HEK293 (cell line): ENCODE results near the gene RETN.
A peak's percentile ranks its signal among the peaks of the same experiment; 100 is the strongest.

Experiments used
- CTCF ChIA-PET: fragments of 350-600 bp; formaldehyde crosslinking; extraction: SDS; loops from one replicate; lab custom pipeline; 2021; ENCODE audit warnings: antibody characterized with exemption; lab: Yijun Ruan, JAX
- POLR2A ChIA-PET: fragments of 300-600 bp; formaldehyde crosslinking; extraction: SDS; loops from one replicate; lab custom pipeline; 2020; ENCODE audit warnings: antibody characterized with exemption, inconsistent platforms; lab: Yijun Ruan, JAX
- H3K27ac ChIP-seq: fragments of 200-500 bp; sonication (Bioruptor generic); 2 replicates; pipeline ENCODE4 v1.5.1; 2014; ENCODE audit warnings: low read depth, low read length, control low read depth, inconsistent platforms; ENCODE audit errors: extremely low read depth
- H3K36me3 ChIP-seq, 2 experiments: fragments of 200-500 bp in 1 of 2; sonication (Bioruptor generic) in 1 of 2; 1 replicate in 1 of 2; 2 replicates in 1 of 2; pipeline ENCODE4 v1.5.1; 2014 to 2017; ENCODE audit warnings: inconsistent platforms in 2 of 2, low read length in 2 of 2; ENCODE audit not compliant: control insufficient read depth in 2 of 2, insufficient read depth in 1 of 2
- H3K4me1 ChIP-seq: fragments of 200-500 bp; sonication (Bioruptor generic); 2 replicates; pipeline ENCODE4 v1.5.1; 2014; ENCODE audit warnings: mild to moderate bottlenecking, low read length, inconsistent platforms; ENCODE audit not compliant: control insufficient read depth, insufficient read depth
- H3K4me3 ChIP-seq: 2 replicates; pipeline ENCODE4 v1.5.1; 2011; ENCODE audit warnings: low read depth, mild to moderate bottlenecking, control low read depth, low read length, moderate library complexity
- H3K9me3 ChIP-seq: fragments of 200-500 bp; sonication (Bioruptor generic); 2 replicates; pipeline ENCODE4 v1.5.1; 2014; ENCODE audit warnings: low read depth, low read length, inconsistent platforms; ENCODE audit not compliant: control insufficient read depth, insufficient read depth
- CTCF ChIP-seq: fragments of 450-650 bp; formaldehyde crosslinking; IDR thresholded peaks from 2 replicates; pipeline ENCODE4 v1.5.1; 2016; ENCODE audit warnings: missing biosample characterization, missing genetic modification characterization
- EGR2 ChIP-seq: fragments of 450-650 bp; formaldehyde crosslinking; IDR thresholded peaks from 2 replicates; pipeline ENCODE4 v1.5.1; 2016; ENCODE audit warnings: low read depth, missing biosample characterization, missing genetic modification characterization
- REPIN1 ChIP-seq: fragments of 450-650 bp; formaldehyde crosslinking; IDR thresholded peaks from 2 replicates; pipeline ENCODE4 v1.5.1; 2017; ENCODE audit warnings: missing biosample characterization, missing genetic modification characterization, low read depth
- ZFHX2 ChIP-seq: fragments of 450-650 bp; formaldehyde crosslinking; conservative IDR thresholded peaks from 2 replicates; pipeline ENCODE4 v1.5.1; 2016; ENCODE audit warnings: missing biosample characterization, missing genetic modification characterization
- ZNF133 ChIP-seq: fragments of 450-650 bp; formaldehyde crosslinking; IDR thresholded peaks from 2 replicates; pipeline ENCODE4 v1.5.1; 2016; ENCODE audit warnings: missing biosample characterization, missing genetic modification characterization
- ZNF140 ChIP-seq: fragments of 450-650 bp; formaldehyde crosslinking; IDR thresholded peaks from 2 replicates; pipeline ENCODE4 v1.5.1; 2016; ENCODE audit warnings: missing biosample characterization, missing genetic modification characterization
- ZNF18 ChIP-seq: fragments of 450-650 bp; formaldehyde crosslinking; IDR thresholded peaks from 2 replicates; pipeline ENCODE4 v1.5.1; 2016; ENCODE audit warnings: missing biosample characterization, missing genetic modification characterization
- ZNF223 ChIP-seq: fragments of 450-650 bp; formaldehyde crosslinking; IDR thresholded peaks from 2 replicates; pipeline ENCODE4 v1.5.1; 2016; ENCODE audit warnings: missing biosample characterization, missing genetic modification characterization
- ZNF274 ChIP-seq, 2 experiments: fragments of 200-500 bp in 1 of 2; fragments of 450-650 bp in 1 of 2; sonication (Bioruptor generic) in 1 of 2; formaldehyde crosslinking in 1 of 2; IDR thresholded peaks; 2 replicates each; pipeline versions ENCODE4 v1.5.1 to v1.6.1; 2014 to 2016; ENCODE audit warnings: borderline replicate concordance in 1 of 2, inconsistent platforms in 1 of 2, low read length in 1 of 2, missing biosample characterization in 1 of 2, missing genetic modification characterization in 1 of 2
- ZNF514 ChIP-seq: fragments of 450-650 bp; formaldehyde crosslinking; IDR thresholded peaks from 2 replicates; pipeline ENCODE4 v1.5.1; 2016; ENCODE audit warnings: missing biosample characterization, missing genetic modification characterization
- ZNF530 ChIP-seq: fragments of 450-650 bp; formaldehyde crosslinking; IDR thresholded peaks from 2 replicates; pipeline ENCODE4 v1.5.1; 2016; ENCODE audit warnings: low read depth, missing biosample characterization, missing genetic modification characterization
- ZNF585B ChIP-seq: fragments of 450-650 bp; formaldehyde crosslinking; IDR thresholded peaks from 2 replicates; pipeline ENCODE4 v1.5.1; 2016; ENCODE audit warnings: missing biosample characterization, missing genetic modification characterization
- ZNF626 ChIP-seq: fragments of 450-650 bp; sonication (Bioruptor Pico); formaldehyde crosslinking; IDR thresholded peaks from 2 replicates; pipeline ENCODE4 v1.5.1; 2018; ENCODE audit warnings: missing biosample characterization, missing genetic modification characterization, inconsistent platforms
- ZNF639 ChIP-seq: fragments of 450-650 bp; formaldehyde crosslinking; IDR thresholded peaks from 2 replicates; pipeline ENCODE4 v1.5.1; 2016; ENCODE audit warnings: missing biosample characterization, missing genetic modification characterization
- ZNF664 ChIP-seq: fragments of 450-650 bp; formaldehyde crosslinking; IDR thresholded peaks from 2 replicates; pipeline ENCODE4 v1.5.1; 2016; ENCODE audit warnings: missing biosample characterization, missing genetic modification characterization
- ZNF785 ChIP-seq: fragments of 450-650 bp; formaldehyde crosslinking; IDR thresholded peaks from 2 replicates; pipeline ENCODE4 v1.5.1; 2016; ENCODE audit warnings: missing biosample characterization, missing genetic modification characterization
- ZSCAN4 ChIP-seq: fragments of 450-650 bp; formaldehyde crosslinking; IDR thresholded peaks from 2 replicates; pipeline ENCODE4 v1.5.1; 2017; ENCODE audit warnings: missing biosample characterization, missing genetic modification characterization

Gene RETN

GRCh38 chr19:7677669-7678311 is 8.9 kb downstream of the RETN start:
- Histone ChIP-seq H3K9me3 (no peaks in the 10 kb centered on the region), H3K4me3 (no peak overlapping the region), H3K36me3 (peaks cover 0 to 9% of the 10 kb centered on the region in 2 experiments; a peak in 2 of 3 replicates), H3K27ac (no peak overlapping the region), H3K4me1 (no peaks in the 10 kb centered on the region)
- POLR2A ChIA-PET = no interaction called here
- CTCF ChIA-PET = interaction anchor here (0.5 to 1.7 kb wide), 8 partner anchors 22 to 377 kb away, joined by 3 to 6 read pairs (median 3); no protein-coding TSS in a partner anchor
- TF ChIP-seq ZFHX2 (tag by site-specific recombination) (0 out of 2 replicates have a peak, but pooled peaks have one; percentile 23), ZNF133 (tag by site-specific recombination) (no peak), ZNF785 (tag by site-specific recombination) (no peak), EGR2 (tag by site-specific recombination) (peak; percentile 39; the same call in 1 of the 2 replicates)

GRCh38 chr19:7678971-7679751 is 10.3 kb downstream of the RETN start:
- H3K4me1 ChIP-seq = no peaks in the 10 kb centered on the region
- CTCF ChIA-PET = interaction anchor here (0.7 to 1.7 kb wide), 4 partner anchors 28 to 510 kb away, joined by 3 to 6 read pairs (median 5); no protein-coding TSS in a partner anchor

More at GRCh38 chr19:7678971-7679751, 10.3 kb downstream of the RETN start:
- Histone ChIP-seq H3K36me3 (peaks cover 3 to 18% of the 10 kb centered on the region in 2 experiments; a peak in 2 of 3 replicates), H3K9me3 (no peaks in the 10 kb centered on the region), H3K27ac (no peak overlapping the region), H3K4me3 (no peak overlapping the region)
- TF ChIP-seq ZNF585B = no peak
- TF ChIP-seq ZNF274 (IDR thresholded peaks at IDR 0.05; ENCODE audit: low read length) = no peak
- no peak for TF ChIP-seq ZNF274 (tag by site-specific recombination; IDR thresholded peaks at IDR 0.05; ENCODE audit: borderline replicate concordance)
- TF ChIP-seq ZNF664 = no peak
- TF ChIP-seq ZNF514 (tag by site-specific recombination) = no peak
- TF ChIP-seq ZFHX2 (tag by site-specific recombination) = peak; percentile 55
- peak; percentile 85 for TF ChIP-seq ZSCAN4 (tag by site-specific recombination)
- peak; percentile 73 for TF ChIP-seq CTCF (tag by site-specific recombination)
- TF ChIP-seq ZNF530 (tag by site-specific recombination) = no peak
- no peak for TF ChIP-seq REPIN1
- no peak for TF ChIP-seq ZNF223 (tag by site-specific recombination)
- no peak for TF ChIP-seq ZNF626 (tag by site-specific recombination)
- 0 out of 2 replicates have a peak, but pooled peaks have one; percentile 29 for TF ChIP-seq ZNF18 (tag by site-specific recombination)
- TF ChIP-seq ZNF140 (tag by site-specific recombination) = no peak
- TF ChIP-seq ZNF639 (tag by site-specific recombination) = no peak
- POLR2A ChIA-PET = no interaction called here
